Upper lobe of left lung (tissue), 4 donors: ENCODE data around the gene SSBP3.

Experiments
- CTCF ChIP-seq, 6 experiments: fragments of 450-650 bp in 4 of 6; fragments of 200-600 bp in 2 of 6; sonication (generic) in 2 of 6; IDR thresholded peaks; one replicate each; pipeline ENCODE4 v1.5.1; 2016 to 2019; ENCODE audit warnings: antibody characterized with exemption in 6 of 6
- EP300 ChIP-seq, 4 donors: sonication (generic); formaldehyde crosslinking; IDR thresholded peaks; one replicate each; pipeline ENCODE4 v1.5.1; 2017; ENCODE audit warnings: antibody characterized with exemption in 4 of 4, control low read depth in 2 of 4
- POLR2A ChIP-seq, 4 donors: fragments of 450-650 bp; IDR thresholded peaks; one replicate each; pipeline ENCODE4 v1.5.1; 2016 to 2017; ENCODE audit warnings: antibody characterized with exemption in 4 of 4, mild to moderate bottlenecking in 2 of 4
- POLR2AphosphoS5 ChIP-seq, 2 donors: sonication (generic); formaldehyde crosslinking; IDR thresholded peaks; one replicate each; pipeline ENCODE4 v1.5.1; 2017; ENCODE audit warnings: antibody characterized with exemption in 2 of 2

GRCh38 chr1:54297596-54298283 is 108.5 kb downstream of the SSBP3 start:
- TF ChIP-seq CTCF (IDR thresholded peaks at IDR 0.05) (no peak), POLR2A (IDR thresholded peaks at IDR 0.05) (no peak), EP300 (IDR thresholded peaks at IDR 0.05) (no peak), POLR2AphosphoS5 (IDR thresholded peaks at IDR 0.05) (no peak)
